ENCODE measurements around the gene FLNB.

FLNB gene

DNA sequence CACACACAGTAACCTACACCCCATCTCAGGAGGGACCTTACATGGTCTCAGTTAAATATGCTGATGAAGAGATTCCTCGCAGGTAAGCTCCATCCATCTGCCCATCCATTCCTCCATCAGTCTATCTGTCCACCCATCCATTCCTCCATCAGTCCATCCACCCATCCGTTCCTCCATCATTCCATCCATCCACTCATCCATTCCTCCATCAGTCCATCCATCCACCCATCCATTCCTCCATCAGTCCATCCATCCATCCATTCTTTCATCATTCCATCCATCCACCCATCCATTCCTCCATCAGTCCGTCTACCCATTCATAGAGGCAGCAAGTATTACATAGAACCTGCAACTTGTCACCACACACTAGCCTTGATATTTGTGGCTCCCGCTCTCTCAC lies 124.6 kb downstream of the FLNB start:
- Histone ChIP-seq H3K4me3 (ENCODE audit: low read depth, low read length) (no peak overlapping the region), H3K27ac (no peak overlapping the region), H3K27me3 (replicated peaks) (no peaks in the 10 kb centered on the region), H3K36me3 (replicated peaks) (peaks cover 92% of the 10 kb centered on the region)
- in situ Hi-C loops (cut with HindIII; ENCODE audit: low pct_ligation_motif_present, low sequenced_read_pairs) = no loop called here
- no peak for DNase-seq
- TF ChIP-seq, protein P1, sequence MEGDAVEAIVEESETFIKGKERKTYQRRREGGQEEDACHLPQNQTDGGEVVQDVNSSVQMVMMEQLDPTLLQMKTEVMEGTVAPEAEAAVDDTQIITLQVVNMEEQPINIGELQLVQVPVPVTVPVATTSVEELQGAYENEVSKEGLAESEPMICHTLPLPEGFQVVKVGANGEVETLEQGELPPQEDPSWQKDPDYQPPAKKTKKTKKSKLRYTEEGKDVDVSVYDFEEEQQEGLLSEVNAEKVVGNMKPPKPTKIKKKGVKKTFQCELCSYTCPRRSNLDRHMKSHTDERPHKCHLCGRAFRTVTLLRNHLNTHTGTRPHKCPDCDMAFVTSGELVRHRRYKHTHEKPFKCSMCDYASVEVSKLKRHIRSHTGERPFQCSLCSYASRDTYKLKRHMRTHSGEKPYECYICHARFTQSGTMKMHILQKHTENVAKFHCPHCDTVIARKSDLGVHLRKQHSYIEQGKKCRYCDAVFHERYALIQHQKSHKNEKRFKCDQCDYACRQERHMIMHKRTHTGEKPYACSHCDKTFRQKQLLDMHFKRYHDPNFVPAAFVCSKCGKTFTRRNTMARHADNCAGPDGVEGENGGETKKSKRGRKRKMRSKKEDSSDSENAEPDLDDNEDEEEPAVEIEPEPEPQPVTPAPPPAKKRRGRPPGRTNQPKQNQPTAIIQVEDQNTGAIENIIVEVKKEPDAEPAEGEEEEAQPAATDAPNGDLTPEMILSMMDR (IDR thresholded peaks at IDR 0.05; ENCODE audit: low read depth, low read length, missing control alignments) = no peak

- Histone ChIP-seq H3K4me3 (ENCODE audit: low read depth, low read length) (no peak overlapping the region), H3K27ac (no peak overlapping the region), H3K27me3 (replicated peaks) (no peaks in the 10 kb centered on the region), H3K36me3 (replicated peaks) (peaks cover 92% of the 10 kb centered on the region)
- TF ChIP-seq, protein P1 (IDR thresholded peaks at IDR 0.05; ENCODE audit: low read depth, low read length, missing control alignments) = no peak
- DNase-seq = no peak
- in situ Hi-C loops (cut with HindIII; ENCODE audit: low pct_ligation_motif_present, low sequenced_read_pairs) = no loop called here
Measured at GRCh38 chr3:58134468-58134867, 126.2 kb downstream of the FLNB start.

- H3K4me3 ChIP-seq (ENCODE audit: low read depth, low read length) = no peak overlapping the region
- no peak overlapping the region for H3K27ac ChIP-seq
- TF ChIP-seq, protein P1 (IDR thresholded peaks at IDR 0.05; ENCODE audit: low read depth, low read length, missing control alignments) = no peak
- peaks cover 91% of the 10 kb centered on the region for H3K36me3 ChIP-seq (replicated peaks)
- DNase-seq = no peak
- H3K27me3 ChIP-seq (replicated peaks) = no peaks in the 10 kb centered on the region
- in situ Hi-C loops (cut with HindIII; ENCODE audit: low pct_ligation_motif_present, low sequenced_read_pairs) = no loop called here
Measured at GRCh38 chr3:58135712-58136543, 127.7 kb downstream of the FLNB start.

GRCh38 chr3:58137306-58137705 lies 129.1 kb downstream of the FLNB start:
- no peak for DNase-seq
- H3K36me3 ChIP-seq (replicated peaks) = peaks cover 90% of the 10 kb centered on the region
- H3K4me3 ChIP-seq (ENCODE audit: low read depth, low read length) = no peak overlapping the region
- no peaks in the 10 kb centered on the region for H3K27me3 ChIP-seq (replicated peaks)
- H3K27ac ChIP-seq = no peak overlapping the region
- in situ Hi-C loops (cut with HindIII; ENCODE audit: low pct_ligation_motif_present, low sequenced_read_pairs) = no loop called here
- TF ChIP-seq, protein P1 (IDR thresholded peaks at IDR 0.05; ENCODE audit: low read depth, low read length, missing control alignments) = no peak

- in situ Hi-C loops (cut with HindIII; ENCODE audit: low pct_ligation_motif_present, low sequenced_read_pairs) = no loop called here
- Histone ChIP-seq H3K27me3 (replicated peaks) (no peaks in the 10 kb centered on the region), H3K27ac (no peak overlapping the region), H3K4me3 (ENCODE audit: low read depth, low read length) (no peak overlapping the region), H3K36me3 (replicated peaks) (peaks cover 93% of the 10 kb centered on the region)
- DNase-seq = no peak
- TF ChIP-seq, protein P1 (IDR thresholded peaks at IDR 0.05; ENCODE audit: low read depth, low read length, missing control alignments) = no peak
Measured at GRCh38 chr3:58141766-58142345, 133.6 kb downstream of the FLNB start.
